Cerebellar nuclear complex (tissue), 1 donor: Measurements from ENCODE around the gene HOXA6.

Experiments used
- DNase-seq, 2 experiments: peaks; one replicate each; lab custom pipeline; 2025; lab: John Stamatoyannopoulos, UW

The HOXA6 gene

DNA sequence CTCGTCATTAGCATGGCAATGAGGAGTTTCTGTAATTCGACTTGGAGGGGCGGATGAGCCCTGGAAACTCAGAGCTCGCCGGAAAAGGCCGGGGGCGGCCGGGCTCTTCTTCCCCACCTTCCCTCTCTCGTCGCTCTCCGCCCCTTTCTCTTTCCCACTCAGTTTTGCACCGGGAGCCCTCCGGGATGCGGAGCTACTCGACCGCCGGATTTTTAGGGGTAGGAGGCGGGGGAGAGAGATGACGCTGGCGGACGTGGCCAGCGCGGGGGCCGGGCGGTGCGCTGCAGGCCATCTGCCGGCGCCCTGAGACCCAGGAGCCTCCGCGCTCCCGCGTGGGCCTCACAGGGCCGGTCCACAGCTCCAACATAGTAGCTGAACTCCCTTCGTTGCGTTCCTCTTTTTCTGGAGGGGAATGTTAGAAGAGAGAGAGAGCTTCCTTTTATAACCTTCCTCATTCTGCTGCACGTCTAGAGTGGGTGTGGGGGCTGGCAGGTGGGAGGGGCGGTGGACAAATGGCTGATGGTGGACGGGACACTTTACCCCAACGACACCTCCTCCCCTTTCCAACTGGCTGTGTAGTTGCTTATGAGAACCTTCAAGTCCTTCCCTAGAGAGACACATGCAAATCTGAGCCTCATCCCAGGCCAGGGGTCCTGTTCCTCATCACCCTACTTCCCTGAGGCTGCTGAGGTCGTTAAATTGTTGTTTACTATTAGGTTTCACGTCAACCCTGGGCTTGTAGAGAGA is 50.6 kb downstream of the HOXA6 start:
- no peak for DNase-seq

DNA sequence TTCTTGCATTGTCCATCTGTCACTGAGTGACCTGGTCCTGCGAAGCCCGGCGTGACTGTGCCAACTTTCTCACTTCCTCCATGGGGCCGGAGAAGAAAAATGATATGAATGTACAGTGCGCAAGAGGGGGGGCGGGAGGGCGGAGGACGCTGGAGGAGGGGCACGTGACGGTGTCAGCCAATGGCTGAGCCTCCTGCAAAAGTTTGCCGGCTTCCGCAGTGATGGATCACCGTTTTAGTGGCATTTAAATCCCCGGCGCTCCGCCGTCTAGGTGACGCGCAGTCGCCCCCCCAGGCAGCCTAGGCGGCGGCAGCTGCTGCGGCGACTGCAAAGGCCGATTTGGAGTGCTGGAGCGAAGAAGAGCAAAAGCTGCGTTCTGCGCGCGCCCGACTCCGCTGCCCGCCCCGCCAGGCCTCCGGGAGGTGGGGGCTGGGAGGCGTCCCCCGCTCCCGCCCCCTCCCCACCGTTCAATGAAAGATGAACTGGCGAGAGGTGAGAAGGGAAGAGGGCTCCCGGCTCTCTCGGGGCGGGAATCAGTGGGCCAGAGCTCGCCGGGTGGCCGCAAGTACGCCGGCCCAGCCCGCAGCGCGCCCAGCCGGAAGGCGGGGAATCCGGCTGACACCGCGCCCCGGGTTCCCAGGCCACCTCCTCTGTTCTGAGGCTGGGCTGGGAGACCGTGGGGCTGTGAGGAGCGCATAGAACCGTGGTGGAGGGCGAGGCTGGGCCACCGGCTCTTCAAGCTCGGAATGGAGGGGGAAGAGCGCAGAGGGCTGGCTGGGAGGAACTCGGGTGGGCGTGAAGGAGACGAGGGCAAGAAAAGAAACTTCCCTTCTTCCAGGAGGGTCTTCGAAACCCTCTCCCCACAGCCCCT is 51.4 kb downstream of the HOXA6 start, which contains the start of gene HOXA1:
Gene HOXA1, minus strand, starts transcription at position 104 of the 871 bp plus-strand sequence. Its CDS starts 88 bp downstream, at position 16.
- DNase-seq, result no peak
